Naive B cell (primary cell): ENCODE measurements around the gene PBRM1. TPM values are rescaled to one million over a fixed set of nuclear protein-coding genes. Genes with fewer than 3 reads are reported as not detected.
A peak's percentile ranks its signal among the peaks of the same experiment; 100 is the strongest.

Experiments
- ATAC-seq, 2 donors: fragments of 150-1000 bp; cut with Tn5 transposase; 2 replicates each; pipeline ENCODE4 v1.10.0; 2021; ENCODE audit warnings: low read depth in 2 of 2, mild to moderate bottlenecking in 2 of 2, moderate library complexity in 2 of 2
- DNase-seq: peaks from one replicate; pipeline ENCODE4 v3.0.0; 2022
- H3K27ac Mint-ChIP-seq, 6 donors: one replicate each; pipeline ENCODE4 v1.8.0; 2020 to 2022; ENCODE audit warnings: mild to moderate bottlenecking in 6 of 6, mixed read lengths in 6 of 6, moderate library complexity in 5 of 6, inconsistent platforms in 2 of 6
- H3K27me3 Mint-ChIP-seq, 3 donors: one replicate each; pipeline ENCODE4 v1.8.0; 2021 to 2022; ENCODE audit warnings: mixed read lengths in 3 of 3, mild to moderate bottlenecking in 1 of 3
- H3K36me3 Mint-ChIP-seq, 2 donors: one replicate each; pipeline ENCODE4 v1.8.0; 2020 to 2022; ENCODE audit warnings: mixed read lengths in 2 of 2, inconsistent platforms in 1 of 2, mild to moderate bottlenecking in 1 of 2
- H3K4me1 Mint-ChIP-seq, 3 donors: one replicate each; pipeline ENCODE4 v1.8.0; 2020 to 2022; ENCODE audit warnings: mixed read lengths in 3 of 3, inconsistent platforms in 1 of 3, mild to moderate bottlenecking in 1 of 3, moderate library complexity in 1 of 3
- H3K4me3 Mint-ChIP-seq, 8 donors: one replicate each; pipeline ENCODE4 v1.8.0; 2020 to 2022; ENCODE audit warnings: mild to moderate bottlenecking in 8 of 8, mixed read lengths in 8 of 8, moderate library complexity in 8 of 8, inconsistent platforms in 2 of 8
- H3K9me3 Mint-ChIP-seq, 7 donors: one replicate each; pipeline ENCODE4 v1.8.0; 2020 to 2022; ENCODE audit warnings: mixed read lengths in 7 of 7, mild to moderate bottlenecking in 5 of 7, inconsistent platforms in 2 of 7, moderate library complexity in 1 of 7
- polyA plus RNA-seq, 6 donors: library from polyadenylated mRNA; unstranded; fragments of 300-500 nt; fragmentation: Illumina TruSeq; gene quantifications; one replicate each; pipeline ENCODE4 v1.2.3, GENCODE V29; 2021; ENCODE audit warnings: low read depth in 6 of 6

The PBRM1 gene
- polyA plus RNA-seq, 6 donors from 2014 or later = 88.7 to 133 (median 95.8) TPM

DNA sequence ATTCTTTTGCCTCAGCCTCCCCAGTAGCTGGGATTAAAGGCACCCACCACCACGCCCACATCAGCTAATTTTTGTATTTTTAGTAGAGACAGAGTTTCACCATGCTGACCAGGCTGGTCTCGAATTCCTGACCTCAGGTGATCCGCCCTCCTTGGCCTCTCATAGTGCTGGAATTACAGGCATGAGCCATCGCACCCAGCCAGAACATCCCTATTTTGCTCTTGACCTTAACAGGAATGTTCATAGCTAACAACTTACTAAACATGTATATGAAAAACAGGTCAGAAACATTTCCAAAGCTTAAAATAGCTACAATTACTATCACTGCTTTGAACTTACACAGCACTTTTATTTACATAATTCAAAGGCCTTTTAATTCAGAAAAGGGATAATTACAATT lies 115.6 kb downstream of the PBRM1 start:
- ATAC-seq (no peak), DNase-seq (no peak)
- no peak overlapping the region for H3K4me3 Mint-ChIP-seq
- no peaks in the 10 kb centered on the region for H3K4me1 Mint-ChIP-seq
- no peaks in the 10 kb centered on the region for H3K36me3 Mint-ChIP-seq
- H3K9me3 Mint-ChIP-seq = no peaks in the 10 kb centered on the region
- H3K27me3 Mint-ChIP-seq = no peaks in the 10 kb centered on the region
- peak overlapping the region in 3 of 6 donors; percentile 31 to 98 (median 78) for H3K27ac Mint-ChIP-seq

- no peaks in the 10 kb centered on the region for H3K4me1 Mint-ChIP-seq
- DNase-seq = no peak
- no peaks in the 10 kb centered on the region for H3K9me3 Mint-ChIP-seq
- no peaks in the 10 kb centered on the region for H3K36me3 Mint-ChIP-seq
- H3K4me3 Mint-ChIP-seq = no peak overlapping the region
- no peak for ATAC-seq
- peak overlapping the region in 3 of 6 donors; percentile 58 to 81 (median 63) for H3K27ac Mint-ChIP-seq
- H3K27me3 Mint-ChIP-seq = no peaks in the 10 kb centered on the region
Observed at GRCh38 chr3:52568069-52568468, 117.6 kb downstream of the PBRM1 start.

GRCh38 chr3:52563984-52564383 lies 121.7 kb downstream of the PBRM1 start:
- Mint-ChIP-seq H3K27ac (no peak overlapping the region), H3K9me3 (no peaks in the 10 kb centered on the region), H3K4me1 (no peaks in the 10 kb centered on the region), H3K36me3 (peaks cover 12 to 13% of the 10 kb centered on the region in 2 donors), H3K4me3 (no peak overlapping the region), H3K27me3 (no peaks in the 10 kb centered on the region)
- DNase-seq (no peak), ATAC-seq (no peak)

GRCh38 chr3:52561028-52561747 lies 124.5 kb downstream of the PBRM1 start:
- Mint-ChIP-seq H3K4me1 (no peaks in the 10 kb centered on the region), H3K27me3 (no peaks in the 10 kb centered on the region), H3K27ac (peak overlapping the region in 1 of 6 donors; percentile 33), H3K9me3 (no peaks in the 10 kb centered on the region), H3K36me3 (peaks cover 13 to 19% of the 10 kb centered on the region in 2 donors), H3K4me3 (no peak overlapping the region)
- DNase-seq (no peak), ATAC-seq (no peak)

GRCh38 chr3:52558436-52558835 lies 127.3 kb downstream of the PBRM1 start:
- H3K9me3 Mint-ChIP-seq = no peaks in the 10 kb centered on the region
- H3K27me3 Mint-ChIP-seq = no peaks in the 10 kb centered on the region
- DNase-seq (no peak), ATAC-seq (no peak)
- H3K36me3 Mint-ChIP-seq = peaks cover 17 to 27% of the 10 kb centered on the region in 2 donors
- peak overlapping the region in 1 of 6 donors; percentile 26 for H3K27ac Mint-ChIP-seq
- H3K4me1 Mint-ChIP-seq = peaks cover 0 to 5% (median 0%) of the 10 kb centered on the region in 3 donors
- no peak overlapping the region for H3K4me3 Mint-ChIP-seq

DNA sequence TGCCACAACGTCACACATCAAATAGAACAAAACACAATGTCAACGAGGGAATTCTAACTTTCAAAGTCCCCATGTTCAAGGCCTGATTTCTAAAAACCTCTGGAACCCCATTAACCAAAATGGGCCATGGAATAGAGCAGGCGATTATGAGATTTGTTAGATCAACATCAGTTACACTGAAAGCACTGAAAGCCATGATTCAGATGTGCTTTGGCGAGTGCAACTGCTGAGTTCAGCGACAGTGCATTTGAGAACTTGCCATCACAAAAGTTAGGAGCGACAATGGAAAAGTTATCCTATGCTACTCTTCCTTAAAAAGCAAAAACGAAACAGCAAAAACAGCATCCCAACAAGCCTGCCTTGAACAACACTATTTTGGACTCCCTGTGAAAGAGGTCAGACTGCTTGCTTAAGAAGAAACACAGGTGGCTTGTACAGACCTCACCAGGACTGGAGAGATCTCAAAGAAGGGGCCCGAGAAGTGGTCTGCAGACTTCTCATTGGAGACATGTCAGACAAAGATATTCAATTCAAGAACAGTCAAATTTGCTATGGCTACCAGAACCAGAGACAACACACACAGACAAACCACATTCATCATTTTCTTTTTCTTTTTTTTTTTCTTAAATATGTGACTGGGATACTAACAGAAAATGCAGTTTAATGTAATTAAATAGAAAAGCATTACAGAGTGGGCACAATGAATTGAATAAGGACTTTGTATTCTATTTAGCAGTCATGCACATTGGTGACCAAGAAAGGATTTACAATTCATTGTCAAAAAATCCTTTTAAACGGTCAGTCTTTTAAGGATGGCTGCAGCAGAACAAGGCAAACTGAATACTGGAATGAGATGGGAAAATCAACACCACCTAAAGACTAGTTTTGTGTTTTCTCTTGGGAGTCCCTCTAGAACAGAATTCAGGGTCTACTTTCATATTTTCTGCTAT lies 128.4 kb downstream of the PBRM1 start:
- peak overlapping the region in 2 of 6 donors; percentile 42 to 69 for H3K27ac Mint-ChIP-seq
- ATAC-seq = no peak
- no peaks in the 10 kb centered on the region for H3K27me3 Mint-ChIP-seq
- peaks cover 0 to 5% (median 0%) of the 10 kb centered on the region in 3 donors for H3K4me1 Mint-ChIP-seq
- H3K36me3 Mint-ChIP-seq = peaks cover 17 to 27% of the 10 kb centered on the region in 2 donors
- no peak for DNase-seq
- no peaks in the 10 kb centered on the region for H3K9me3 Mint-ChIP-seq
- no peak overlapping the region for H3K4me3 Mint-ChIP-seq

GRCh38 chr3:52555056-52555455 lies 130.7 kb downstream of the PBRM1 start:
- Mint-ChIP-seq H3K36me3 (peaks cover 13 to 23% of the 10 kb centered on the region in 2 donors), H3K4me3 (no peak overlapping the region), H3K27me3 (no peaks in the 10 kb centered on the region), H3K9me3 (no peaks in the 10 kb centered on the region), H3K4me1 (peaks cover 0 to 5% (median 0%) of the 10 kb centered on the region in 3 donors), H3K27ac (peak overlapping the region in 1 of 6 donors; percentile 39)
- DNase-seq (no peak), ATAC-seq (no peak)

DNA sequence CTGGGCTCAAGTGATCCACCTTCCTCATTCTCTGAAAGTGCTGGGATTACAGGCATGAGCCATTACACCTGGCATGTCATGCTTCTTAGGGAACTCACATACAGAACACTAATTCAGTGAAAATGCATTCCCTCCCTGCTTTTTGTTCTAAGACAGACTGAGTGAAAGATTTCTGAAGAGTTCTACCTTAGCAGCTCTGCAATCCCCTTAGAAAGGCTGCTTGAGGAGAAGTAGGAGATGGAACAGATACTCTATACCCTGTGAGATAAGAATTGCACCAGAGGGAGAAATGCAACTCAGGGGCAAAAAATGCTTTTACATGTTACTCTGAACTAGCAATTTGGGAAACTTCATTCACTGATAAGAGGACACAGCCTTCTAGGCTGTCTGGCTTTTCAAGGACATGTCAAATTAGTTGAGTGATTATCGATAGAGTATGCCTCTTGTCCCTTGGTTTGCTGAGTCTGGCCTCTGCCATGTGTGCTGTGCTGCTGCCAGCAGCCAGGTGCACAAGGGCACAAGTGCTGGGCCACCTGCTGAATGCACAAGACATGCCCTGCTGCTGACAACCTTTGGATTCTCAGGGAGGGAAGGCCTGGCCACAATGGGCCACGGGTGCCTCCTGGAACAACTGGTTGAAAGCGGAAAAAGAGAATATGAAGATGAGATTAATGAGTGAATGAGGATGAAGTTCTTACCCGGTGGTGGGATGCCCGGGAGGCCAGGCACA lies 131.5 kb downstream of the PBRM1 start:
- H3K27ac Mint-ChIP-seq = peak overlapping the region in 1 of 6 donors; percentile 65
- no peak for ATAC-seq
- H3K4me3 Mint-ChIP-seq = no peak overlapping the region
- DNase-seq = no peak
- peaks cover 0 to 5% (median 0%) of the 10 kb centered on the region in 3 donors for H3K4me1 Mint-ChIP-seq
- H3K36me3 Mint-ChIP-seq = peaks cover 4 to 15% of the 10 kb centered on the region in 2 donors
- no peaks in the 10 kb centered on the region for H3K27me3 Mint-ChIP-seq
- H3K9me3 Mint-ChIP-seq = no peaks in the 10 kb centered on the region

GRCh38 chr3:52552089-52552488 lies 133.6 kb downstream of the PBRM1 start:
- Mint-ChIP-seq H3K36me3 (peaks cover 4 to 7% of the 10 kb centered on the region in 2 donors), H3K27ac (peak overlapping the region in 2 of 6 donors; percentile 89 to 92)

GRCh38 chr3:52551118-52551517 lies 134.6 kb downstream of the PBRM1 start:
- DNase-seq = no peak
- H3K36me3 Mint-ChIP-seq = peaks cover 4 to 7% of the 10 kb centered on the region in 2 donors
- no peak for ATAC-seq
- H3K4me1 Mint-ChIP-seq = peaks cover 0 to 5% (median 0%) of the 10 kb centered on the region in 3 donors
- H3K9me3 Mint-ChIP-seq = no peaks in the 10 kb centered on the region
- H3K4me3 Mint-ChIP-seq = no peak overlapping the region
- no peaks in the 10 kb centered on the region for H3K27me3 Mint-ChIP-seq
- H3K27ac Mint-ChIP-seq = peak overlapping the region in 2 of 6 donors; percentile 24 to 32

More at GRCh38 chr3:52552089-52552488, 133.6 kb downstream of the PBRM1 start:
- no peak for DNase-seq
- Mint-ChIP-seq H3K27me3 (no peaks in the 10 kb centered on the region), H3K9me3 (no peaks in the 10 kb centered on the region), H3K4me3 (no peak overlapping the region), H3K4me1 (peaks cover 0 to 5% (median 0%) of the 10 kb centered on the region in 3 donors)
- no peak for ATAC-seq

- Mint-ChIP-seq H3K36me3 (no peaks in the 10 kb centered on the region), H3K9me3 (no peaks in the 10 kb centered on the region)
Observed at GRCh38 chr3:52547143-52547542, 138.6 kb downstream of the PBRM1 start.

GRCh38 chr3:52546111-52546901 lies 139.4 kb downstream of the PBRM1 start:
- H3K4me1 Mint-ChIP-seq = peaks cover 0 to 11% (median 0%) of the 10 kb centered on the region in 3 donors
- H3K9me3 Mint-ChIP-seq = no peaks in the 10 kb centered on the region
- no peak overlapping the region for H3K4me3 Mint-ChIP-seq
- no peaks in the 10 kb centered on the region for H3K27me3 Mint-ChIP-seq
- no peak for ATAC-seq
- peak overlapping the region in 3 of 6 donors; percentile 5 to 37 (median 24) for H3K27ac Mint-ChIP-seq
- H3K36me3 Mint-ChIP-seq = no peaks in the 10 kb centered on the region
- no peak for DNase-seq

More at GRCh38 chr3:52547143-52547542, 138.6 kb downstream of the PBRM1 start:
- peaks cover 0 to 8% (median 0%) of the 10 kb centered on the region in 3 donors for H3K4me1 Mint-ChIP-seq
- no peak overlapping the region for H3K4me3 Mint-ChIP-seq
- no peak for DNase-seq
- H3K27me3 Mint-ChIP-seq = no peaks in the 10 kb centered on the region
- ATAC-seq = no peak
- no peak overlapping the region for H3K27ac Mint-ChIP-seq
